CD4-positive, alpha-beta T cell treated with Interferon gamma for 1 hour (primary cell): Measurements from ENCODE around the gene CATSPERD.

Experiments used
- DNase-seq: peaks from one replicate; pipeline ENCODE4 v3.0.0-alpha.2; 2020

The CATSPERD gene, protein sequence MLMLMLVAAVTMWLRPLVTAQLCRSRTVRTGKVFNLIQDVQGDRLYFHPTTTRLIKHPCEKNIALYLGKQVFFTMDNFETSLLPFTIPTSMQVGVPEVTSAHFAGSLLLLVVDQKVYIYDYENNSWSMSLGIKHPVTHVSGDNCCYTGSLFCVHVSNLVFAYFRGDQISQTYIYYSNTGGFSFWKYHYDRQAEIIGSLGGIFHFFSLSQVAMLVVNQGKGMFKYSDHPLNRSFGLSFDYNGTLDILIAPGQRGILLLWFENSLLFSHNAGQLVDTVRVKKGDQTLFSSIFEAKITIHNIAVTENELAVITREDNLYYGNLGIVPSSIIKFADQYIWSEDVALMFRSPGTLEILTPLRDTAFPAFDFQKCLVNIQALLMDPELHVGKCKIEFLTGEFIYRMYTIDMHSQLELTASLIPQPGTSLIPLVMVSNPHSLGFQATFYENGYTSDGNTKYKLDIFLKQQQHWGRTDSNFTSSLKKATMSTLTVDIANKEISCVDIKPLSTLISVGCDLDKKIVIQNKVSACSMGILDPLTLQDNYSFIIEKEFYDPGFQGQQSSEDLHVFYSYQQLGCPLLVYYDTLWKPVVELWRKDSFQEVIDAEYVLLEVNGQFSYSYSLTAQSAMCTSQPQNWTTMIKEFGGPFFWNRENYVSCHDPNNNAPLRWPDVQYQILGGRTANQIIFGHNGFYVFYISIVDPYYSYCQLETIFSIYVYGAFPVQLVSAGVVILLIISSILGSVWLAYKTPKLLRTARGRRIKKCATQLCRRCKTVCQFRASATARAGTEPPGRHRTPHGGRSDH

DNA sequence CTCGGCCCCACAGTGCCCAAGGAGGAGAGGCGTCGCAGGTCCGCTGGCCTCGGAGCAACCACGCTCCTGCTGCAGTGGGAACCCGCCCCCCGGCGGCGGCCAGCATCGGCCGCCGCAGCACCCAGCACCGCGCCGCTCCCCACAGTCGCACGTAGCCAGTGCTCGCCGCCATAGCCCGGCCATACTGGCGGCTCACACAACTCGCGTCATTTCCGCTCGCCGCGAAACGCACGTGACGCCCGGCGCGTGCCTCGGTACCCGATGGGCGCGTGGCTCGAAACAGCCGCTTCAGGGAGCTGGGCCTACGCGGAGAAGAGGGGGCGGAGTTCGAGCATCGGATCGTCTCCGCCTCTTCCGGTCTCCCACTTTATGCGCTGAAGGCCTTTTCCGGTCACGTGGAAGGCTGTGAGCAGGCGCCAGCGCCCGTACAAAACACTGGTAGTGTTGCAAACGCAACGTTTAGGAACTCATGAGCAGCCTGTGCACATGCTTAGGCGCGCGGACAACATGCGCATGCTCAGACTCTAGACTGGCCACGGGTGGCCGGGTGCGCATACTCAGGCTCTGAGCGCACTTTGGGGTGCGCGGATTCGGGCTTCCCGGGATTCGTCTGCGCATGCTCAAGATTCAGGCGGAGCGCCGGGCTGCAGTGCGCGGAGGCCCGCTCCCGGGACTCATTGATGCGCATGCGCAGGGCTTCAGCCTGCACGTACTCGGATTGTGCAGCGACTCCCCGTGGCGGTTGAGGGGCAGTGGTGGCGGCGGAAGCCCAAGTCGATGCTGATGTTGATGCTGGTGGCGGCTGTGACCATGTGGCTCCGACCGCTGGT lies at the start of gene CATSPERD, which contains the start of gene LONP1:
Gene CATSPERD, plus strand, starts transcription at position 677 of the 830 bp plus-strand sequence. Its CDS starts 101 bp downstream, at position 778.
Gene LONP1, minus strand, starts transcription at position 186 of the 830 bp plus-strand sequence. Its CDS starts 14 bp downstream, at position 172.
- DNase-seq, result peak; percentile 99

DNA sequence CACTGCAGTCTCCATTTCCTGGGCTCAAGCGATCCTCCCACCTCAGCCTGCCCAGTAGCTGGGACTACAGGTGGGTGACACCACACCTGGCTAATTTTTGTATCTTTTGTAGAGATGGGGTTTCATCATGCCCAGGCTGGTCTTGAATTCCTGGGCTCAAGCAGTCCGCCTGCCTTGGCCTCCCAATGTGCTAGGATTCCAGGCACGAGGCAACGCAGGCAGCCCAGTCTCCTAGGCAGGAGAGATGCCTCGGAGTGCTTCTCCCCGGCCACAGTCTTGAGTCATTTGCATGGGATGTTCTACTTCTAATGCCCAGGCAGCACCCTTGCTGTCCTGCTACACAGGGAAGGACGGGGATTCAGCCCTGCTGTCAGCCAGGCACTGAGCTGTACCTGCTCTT lies 48.8 kb upstream of the CATSPERD start:
- DNase-seq, result no peak

DNA sequence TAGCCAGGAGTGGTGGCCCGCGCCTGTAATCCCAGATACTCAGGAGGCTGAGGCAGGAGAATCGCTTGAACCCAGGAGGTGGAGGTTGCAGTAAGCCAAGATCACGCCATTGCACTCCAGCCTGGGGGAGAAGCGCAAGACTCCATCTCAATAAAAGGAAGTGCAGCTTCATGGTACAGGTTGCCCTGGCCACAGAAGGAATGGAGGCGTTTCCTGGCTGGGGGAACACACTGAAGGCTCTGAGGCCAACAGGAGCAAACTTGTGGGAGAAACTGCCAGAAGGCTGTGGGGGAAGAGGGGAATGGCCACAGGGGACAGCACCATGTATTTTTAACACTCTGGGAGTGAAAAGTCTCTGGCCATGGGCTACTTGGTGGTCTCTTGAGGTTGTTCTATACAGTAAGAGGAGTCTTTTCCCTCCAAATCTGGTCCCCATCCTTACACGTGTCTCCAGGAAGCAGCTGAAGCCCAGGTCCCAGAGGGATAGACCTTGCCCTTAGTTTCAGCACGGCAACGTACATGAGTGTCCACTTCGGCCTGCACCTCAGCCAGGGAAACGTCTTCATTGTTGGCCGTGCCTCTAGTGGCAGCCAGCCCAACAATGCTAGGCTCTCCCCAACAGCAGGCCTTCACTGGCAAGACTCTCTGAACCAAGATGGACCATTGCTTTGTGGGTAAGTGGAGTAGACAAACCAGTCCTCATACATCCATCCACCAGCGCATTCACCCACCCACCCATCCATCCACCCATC lies 47.6 kb upstream of the CATSPERD start:
- no peak for DNase-seq

DNA sequence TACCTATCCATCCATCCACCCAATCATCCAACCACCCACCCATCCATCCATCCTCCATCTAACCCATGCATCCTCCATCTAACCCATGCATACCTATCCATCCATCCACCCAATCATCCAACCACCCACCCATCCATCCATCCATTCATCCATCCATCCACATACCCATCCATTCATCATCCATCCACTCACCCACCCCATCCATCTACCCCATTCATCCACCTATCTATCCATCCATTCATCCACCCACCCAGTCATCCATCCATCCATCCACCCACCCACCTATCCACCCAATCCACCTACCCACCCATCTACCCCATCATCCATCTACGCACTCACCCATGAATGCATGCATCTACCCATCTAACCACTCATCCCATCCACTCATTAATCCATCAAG lies 46.7 kb upstream of the CATSPERD start:
- no peak for DNase-seq

DNA sequence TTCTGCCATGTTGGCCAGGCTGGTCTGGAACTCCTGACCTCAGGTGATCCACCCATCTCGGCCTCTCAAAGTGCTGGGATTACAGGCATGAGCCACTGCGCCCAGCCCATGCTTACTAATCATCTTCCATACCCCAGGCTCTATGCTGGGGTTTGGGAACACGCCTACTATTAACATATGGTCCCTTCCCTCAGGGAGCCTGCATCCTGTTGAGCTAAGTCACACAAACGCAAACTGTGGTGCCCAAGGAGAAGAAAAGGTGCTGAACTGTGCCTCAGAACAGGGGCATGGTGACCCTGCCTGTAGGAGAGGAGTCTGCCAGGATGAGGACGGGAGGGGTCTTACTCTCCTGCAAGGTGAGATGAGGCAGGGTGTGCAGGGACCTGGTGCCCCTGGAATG lies 45.7 kb upstream of the CATSPERD start:
- DNase-seq, result no peak

DNA sequence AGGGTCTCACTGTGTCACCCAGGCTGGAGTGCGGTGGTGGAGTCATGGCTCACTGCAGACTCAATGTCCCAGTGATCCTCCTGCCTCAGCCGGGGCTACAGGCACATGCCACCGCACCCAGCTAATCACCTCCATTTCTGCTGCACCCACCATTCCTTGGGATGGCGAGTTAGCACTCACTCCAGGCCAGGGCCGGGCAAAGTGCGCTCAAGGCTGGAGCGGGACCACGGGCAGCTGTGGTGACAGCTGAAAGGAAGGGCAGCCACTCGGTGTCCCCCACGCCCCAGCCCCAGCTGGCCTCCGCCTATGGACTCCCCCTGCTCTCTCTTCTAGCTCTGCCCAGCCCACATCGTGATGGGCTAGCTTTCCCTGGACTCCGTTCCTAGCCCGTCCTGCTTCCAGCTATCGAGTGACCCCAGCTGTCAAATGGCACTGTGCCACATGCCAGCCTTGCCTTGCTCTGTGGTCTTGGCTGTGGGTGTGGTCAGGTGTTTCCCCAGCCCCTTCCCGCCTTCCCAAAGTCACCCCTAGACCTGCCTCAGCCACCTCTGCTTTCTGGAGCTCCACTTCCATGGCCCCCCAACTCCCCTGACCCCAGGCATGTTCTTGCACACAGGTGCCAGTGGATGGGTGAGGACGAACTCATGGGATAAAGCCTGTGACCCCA lies 44.2 kb upstream of the CATSPERD start:
- DNase-seq, result no peak

DNA sequence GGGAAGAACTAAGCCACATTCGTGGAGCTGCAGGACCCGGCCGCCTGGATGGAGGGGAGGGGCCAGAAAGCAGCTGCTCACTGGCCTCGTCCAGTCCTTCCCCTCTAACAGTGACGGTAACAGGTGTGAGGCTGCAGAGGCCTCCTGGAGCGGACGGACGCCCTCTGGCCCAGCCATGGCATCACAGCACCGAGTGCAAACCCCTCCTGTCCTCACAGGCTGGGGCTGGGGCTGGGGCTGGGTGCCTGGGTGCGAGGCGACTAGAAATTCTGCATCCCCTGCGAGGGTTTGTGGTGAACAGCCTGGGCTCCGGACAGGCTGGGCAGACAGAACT lies 43.7 kb upstream of the CATSPERD start:
- DNase-seq, result no peak

DNA sequence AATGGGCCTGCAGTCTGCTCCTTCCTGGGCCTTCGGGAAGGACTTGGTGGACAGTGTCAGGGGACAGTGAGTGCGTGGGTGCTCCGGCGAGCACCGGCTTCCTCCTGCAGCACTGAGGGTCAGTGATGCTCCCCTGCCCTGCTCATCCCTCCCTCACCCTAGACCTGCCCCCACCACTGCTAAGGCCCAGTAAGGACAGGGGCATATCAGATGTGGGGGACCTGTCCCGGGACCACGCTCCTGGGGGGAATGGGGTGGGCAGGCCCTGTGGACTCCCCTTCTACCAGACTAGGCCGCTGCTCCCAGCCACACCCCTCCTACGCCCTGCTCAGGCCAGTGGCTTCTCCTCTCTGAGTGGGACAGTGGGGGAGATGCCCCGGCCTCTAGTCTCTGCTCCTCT lies 43.3 kb upstream of the CATSPERD start:
- DNase-seq, result no peak

DNA sequence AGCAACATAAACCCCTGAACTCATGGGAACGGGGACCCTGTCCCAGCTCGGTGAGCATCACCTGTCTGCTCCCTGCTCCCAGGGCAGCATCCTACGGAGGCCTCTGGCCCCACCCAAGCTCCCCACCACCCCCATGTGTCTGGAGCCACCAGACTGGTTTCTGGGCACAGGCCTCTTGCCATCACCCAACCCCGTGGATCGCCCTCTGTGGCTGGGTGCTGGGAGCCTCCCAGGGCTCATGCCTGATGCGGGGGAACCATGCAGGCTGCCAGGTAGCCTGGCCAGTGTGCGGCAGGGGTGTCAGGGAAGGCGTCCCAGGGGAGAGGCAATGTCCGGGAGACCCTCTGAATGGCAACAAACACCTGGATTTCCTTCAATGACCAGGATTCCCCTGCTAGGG lies 42.9 kb upstream of the CATSPERD start:
- DNase-seq, result no peak

DNA sequence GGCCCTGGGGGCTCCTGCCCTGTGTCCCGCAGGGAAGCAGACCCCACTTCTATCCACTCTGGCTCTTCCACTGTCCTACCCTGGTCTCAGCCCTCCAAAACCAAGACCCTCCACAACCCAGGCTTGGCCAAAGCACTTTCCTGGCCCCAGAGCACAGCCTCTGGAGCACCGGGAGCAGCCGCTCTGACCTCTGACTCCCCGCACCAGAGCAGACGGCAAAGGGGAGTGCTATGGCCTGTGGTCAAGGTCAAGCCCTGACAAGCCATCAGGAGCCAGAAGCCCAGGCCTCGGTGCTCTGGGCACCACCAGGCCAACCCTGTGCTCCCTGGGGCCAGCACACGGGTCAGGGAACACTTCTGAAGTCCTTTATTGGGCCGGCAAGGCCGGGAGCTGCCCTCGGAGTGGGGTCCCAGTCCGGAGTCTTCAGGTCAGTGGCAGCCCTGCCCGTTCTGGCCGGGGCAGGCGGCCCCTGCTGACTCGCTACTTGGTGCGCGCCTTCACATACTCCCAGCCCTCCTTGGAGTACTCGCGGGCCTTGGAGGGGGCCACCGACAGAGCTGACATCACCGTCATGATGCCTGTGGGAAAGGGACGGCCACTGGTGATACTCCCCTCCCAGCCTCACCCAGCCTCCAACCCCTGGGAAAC lies 42.2 kb upstream of the CATSPERD start:
- DNase-seq, result no peak

DNA sequence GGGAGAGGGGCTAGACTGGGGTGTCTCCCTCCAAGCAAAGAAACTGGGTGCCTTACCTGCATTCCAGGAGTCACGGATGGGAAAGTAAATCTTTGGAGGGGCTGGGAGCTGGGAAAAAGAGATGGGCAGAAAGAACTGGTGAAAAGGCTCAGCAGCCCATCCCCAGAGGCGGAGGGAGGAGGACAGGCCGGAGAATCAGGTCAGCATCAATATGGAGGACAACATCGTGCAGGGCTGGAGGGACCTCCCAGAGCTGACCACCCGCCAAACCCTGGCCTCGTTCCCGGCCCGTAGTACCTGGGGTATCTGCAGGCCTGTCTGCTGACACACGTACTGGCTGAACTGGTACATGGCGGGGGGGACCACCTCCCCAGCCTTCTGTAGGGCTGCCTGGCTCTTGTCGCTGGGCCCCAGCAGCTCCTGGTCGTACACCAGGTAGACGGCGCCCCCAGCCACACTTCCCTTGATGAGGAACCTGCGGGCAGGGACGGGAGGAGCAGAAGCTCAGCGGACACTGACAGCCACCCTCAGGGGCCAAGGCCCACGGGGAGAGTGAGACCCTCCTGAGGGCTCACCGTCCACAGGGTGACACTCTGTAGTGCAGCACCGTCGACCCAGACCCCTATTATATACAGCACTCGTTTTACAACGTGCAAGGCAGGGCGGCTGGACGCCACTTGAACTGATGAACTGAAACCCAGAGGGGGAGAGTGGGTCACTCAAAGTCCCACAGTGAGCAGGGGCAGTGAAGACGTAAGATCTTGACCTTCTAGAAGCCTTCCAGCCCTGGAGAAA lies 41.0 kb upstream of the CATSPERD start:
- no peak for DNase-seq

DNA sequence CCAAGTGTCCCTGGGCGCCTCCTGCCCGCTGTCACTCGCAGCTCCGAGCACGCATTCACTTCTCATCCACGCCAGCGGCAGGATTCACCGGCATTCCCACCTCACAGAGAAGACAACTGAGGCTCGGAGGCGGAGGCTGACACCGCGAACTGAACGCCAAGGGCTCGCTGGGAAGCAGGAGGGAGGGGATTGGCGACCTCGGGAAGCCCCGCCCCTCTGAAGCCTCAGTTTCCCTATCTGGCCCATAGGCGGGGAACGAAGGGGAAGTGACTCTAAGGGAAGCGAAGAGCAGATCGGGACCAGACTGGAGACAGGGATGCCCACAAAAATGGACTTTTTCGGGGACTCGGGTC lies 40.4 kb upstream of the CATSPERD start:
- DNase-seq, result no peak

DNA sequence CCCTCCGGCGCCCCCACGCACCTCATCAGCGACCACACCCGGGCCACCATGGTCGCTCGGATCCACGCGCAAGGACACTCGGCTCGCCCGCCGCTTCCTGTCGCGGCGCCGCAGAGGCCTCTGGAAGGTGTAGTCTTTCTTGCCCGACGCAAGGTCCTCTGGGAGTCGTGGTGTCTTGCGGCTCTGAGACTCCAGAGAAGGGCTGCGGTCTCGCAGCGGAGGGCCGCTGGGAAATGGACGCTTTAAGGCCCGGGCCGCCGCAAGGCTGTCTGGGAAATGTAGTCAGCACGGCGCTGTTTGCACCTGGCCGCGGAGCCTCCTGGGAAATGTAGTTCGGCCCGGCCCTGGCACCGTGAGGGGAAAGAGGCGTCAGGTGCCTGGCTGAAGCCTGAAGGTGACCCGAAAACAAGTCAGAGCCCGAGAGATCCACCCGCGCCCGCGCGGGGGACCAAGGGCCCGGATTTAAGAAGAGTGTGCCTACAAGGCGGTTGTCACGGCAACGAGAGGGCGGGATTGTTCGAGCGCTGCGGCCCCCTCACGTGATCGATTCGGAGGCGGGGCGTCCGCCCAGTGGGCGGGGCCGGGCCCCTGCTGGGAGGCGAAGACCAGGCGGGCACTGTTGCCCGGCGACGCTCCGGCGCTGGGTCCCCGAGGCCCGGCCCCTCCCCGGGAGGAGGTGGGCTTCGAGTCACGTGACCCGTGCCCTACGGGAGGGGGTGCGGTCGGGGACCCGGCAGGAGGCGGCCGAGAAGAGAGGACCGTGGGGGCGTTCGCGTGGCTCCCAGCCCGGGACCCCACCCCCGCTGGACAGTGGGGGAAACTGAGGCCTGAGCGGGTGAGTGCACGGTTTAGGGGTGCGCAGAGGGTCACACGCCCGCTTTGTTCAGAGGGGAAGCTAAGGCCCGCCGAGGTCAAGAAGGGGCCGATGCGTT lies 39.7 kb upstream of the CATSPERD start, which contains the start of the genes HSD11B1L and MICOS13:
Gene HSD11B1L, plus strand, starts transcription at position 591 of the 932 bp plus-strand sequence. CDS start 3,806 bp downstream, outside the sequence.
Gene MICOS13, minus strand, starts transcription at position 80 of the 932 bp plus-strand sequence. Its CDS starts 30 bp downstream, at position 50.
- DNase-seq, result peak; percentile 99

DNA sequence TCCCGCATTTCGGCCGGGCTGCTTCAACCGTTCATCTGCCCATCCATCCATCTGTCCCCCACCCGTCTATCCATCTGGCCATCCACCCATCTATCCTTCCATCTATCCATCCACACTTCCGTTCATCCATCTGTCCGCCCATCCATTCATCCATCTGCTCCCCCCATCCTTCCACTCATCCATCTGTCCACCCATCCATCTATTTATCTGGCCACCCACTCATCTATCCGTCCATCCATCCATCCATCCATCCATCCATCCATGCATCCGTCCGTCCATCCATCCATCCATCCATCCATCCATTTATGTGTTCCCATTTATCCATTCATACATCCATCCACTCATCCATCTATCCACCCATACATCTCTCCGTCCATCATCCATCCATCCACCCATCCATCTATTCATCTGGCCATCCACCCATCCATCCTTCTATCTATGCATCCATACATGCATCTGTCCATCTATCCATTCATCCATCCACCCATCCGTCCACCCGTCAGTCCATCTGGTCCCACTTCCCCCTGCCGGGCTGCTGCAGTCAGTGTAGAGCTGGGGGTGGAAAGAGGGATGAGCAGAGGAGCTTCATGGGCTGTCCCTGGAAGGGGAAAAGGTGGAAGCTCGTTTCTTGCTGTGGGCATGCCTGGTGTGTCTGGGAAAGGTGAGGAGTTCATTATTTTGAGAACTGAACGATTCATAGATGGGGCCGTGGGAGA lies 38.9 kb upstream of the CATSPERD start:
- no peak for DNase-seq

DNA sequence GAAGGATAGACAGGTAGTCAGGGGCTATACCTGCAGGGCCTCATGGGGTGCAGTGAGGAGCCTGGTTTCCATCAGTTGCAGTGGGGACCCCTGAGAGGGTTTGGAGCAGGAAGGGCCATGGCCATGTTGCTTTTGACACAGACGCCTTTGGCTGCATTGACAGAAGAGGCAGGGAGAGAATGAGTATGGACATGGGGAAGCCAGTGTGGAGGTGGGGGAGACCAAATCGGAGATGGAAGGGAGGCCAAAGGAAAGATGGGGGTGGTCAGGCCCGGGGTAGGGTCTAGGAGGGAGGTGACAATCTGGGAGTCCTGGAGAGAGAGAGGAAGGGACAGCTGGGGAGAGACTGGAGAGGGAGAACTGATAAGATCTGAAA lies 38.3 kb upstream of the CATSPERD start:
- DNase-seq, result no peak

DNA sequence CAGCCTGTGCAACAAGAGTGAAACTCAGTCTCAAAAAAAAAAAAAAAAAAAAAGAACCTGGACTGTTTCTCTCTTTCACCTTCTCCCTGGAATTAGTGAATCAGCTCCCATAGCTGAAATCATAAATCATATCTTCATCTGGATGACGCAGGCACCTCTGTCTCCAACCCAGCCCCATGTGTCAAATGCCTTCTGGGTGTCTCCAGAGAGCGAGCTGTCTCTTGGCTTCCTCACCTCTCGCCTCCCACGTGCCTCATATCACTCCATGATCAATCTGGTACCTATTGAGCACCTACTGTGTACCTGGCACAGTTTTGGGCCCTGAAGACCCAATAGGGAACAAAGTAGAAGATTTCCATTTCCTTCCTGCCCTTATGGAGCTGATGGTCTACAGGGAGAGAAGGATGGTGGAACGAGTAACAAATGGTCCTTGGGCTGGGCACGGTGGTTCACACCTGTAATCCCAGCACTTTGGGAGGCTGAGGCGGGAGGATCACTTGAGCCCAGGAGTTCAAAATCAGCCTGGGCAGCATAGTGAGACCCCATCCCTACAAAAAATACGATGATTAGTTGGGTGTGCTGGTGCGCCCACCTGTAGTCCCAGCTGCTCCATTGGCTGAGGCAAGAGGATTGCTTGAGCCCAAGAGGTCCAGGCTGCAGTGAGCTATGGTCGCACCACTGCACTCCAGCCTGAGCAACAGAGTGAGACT lies 37.1 kb upstream of the CATSPERD start:
- DNase-seq, result no peak

DNA sequence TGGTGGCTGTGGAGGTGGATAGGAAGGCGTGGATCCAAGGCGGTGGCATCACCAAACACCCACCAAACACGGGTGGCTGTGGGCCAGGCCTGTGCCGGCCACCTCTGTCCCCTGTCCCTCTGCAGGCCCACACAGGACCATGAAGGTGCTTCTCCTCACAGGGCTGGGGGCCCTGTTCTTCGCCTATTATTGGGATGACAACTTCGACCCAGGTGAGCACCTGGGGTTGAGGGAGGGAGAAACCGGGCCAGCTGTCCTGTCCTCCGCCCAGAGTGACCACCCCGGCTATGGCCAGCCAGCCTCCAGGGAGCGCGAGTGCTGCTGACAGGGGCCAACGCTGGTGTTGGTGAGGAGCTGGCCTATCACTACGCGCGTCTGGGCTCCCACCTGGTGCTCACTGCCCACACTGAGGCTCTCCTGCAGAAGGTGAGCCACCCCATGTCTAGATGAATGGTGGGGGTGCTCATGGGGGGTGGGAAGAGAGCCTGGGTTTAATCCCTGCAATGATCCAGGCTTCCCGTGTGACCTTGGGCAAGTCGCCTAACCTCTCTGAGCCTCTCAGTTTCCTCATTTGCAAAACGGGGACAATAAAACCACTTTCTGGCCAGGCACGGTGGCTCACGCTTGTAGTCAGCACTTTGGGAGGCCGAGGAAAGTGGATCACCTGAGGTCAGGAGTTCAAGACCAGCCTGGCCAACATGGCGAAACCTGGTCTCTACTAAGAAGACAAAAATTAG lies 35.6 kb upstream of the CATSPERD start:
- no peak for DNase-seq
